HepG2 (cell line): ENCODE results near the gene MACROD2. TPM values are rescaled to one million over a fixed set of nuclear protein-coding genes. Genes with fewer than 3 reads are reported as not detected.

Experiments used
- ATAC-seq: fragments of 200-7000 bp; cut with Tn5 transposase; 3 replicates; pipeline ENCODE4 v1.9.1; 2020; ENCODE audit warnings: mild to moderate bottlenecking, moderate library complexity
- BruUV-seq: library from RNA; stranded (reverse); fragments of 400-500 nt; replicated peaks from 2 replicates; lab custom pipeline; 2021; lab: Mats Ljungman, UMichigan
- CTCF ChIA-PET: fragments of 300-600 bp; formaldehyde crosslinking; extraction: SDS; loops from one replicate; lab custom pipeline; 2021; ENCODE audit warnings: low total read pairs, inconsistent platforms, low intra/inter-chr PET ratio; lab: Yijun Ruan, JAX
- POLR2A ChIA-PET: fragments of 350-600 bp; sonication (Branson Sonifier 250); formaldehyde crosslinking; loops from one replicate; lab custom pipeline; 2020; ENCODE audit warnings: antibody characterized with exemption, inconsistent platforms; lab: Yijun Ruan, JAX
- DNase-seq: peaks from one replicate; pipeline ENCODE4 v3.0.0-alpha.2; 2015; ENCODE audit warnings: low spot score
- FAIRE-seq: peaks from 3 replicates; lab custom pipeline; 2011; peaks lifted over from hg19 to GRCh38; lab: Jason Lieb, UNC
- H2AFZ ChIP-seq: one replicate; pipeline ENCODE4 v1.6.1; 2011; ENCODE audit warnings: low read length, inconsistent platforms
- H3K27ac ChIP-seq: fragments of 300-600 bp; 3 replicates; pipeline ENCODE4 v1.8.0; 2011; ENCODE audit warnings: mixed run types, mild to moderate bottlenecking, mixed read lengths, low read length, inconsistent platforms; ENCODE audit not compliant: insufficient read depth; ENCODE audit errors: extremely low read length
- H3K27me3 ChIP-seq, 2 experiments: fragments of 200-600 bp in 1 of 2; 2 replicates in 1 of 2; 3 replicates in 1 of 2; pipeline versions ENCODE4 v1.6.0 to v1.8.0; 2011; ENCODE audit warnings: low read length in 2 of 2, mild to moderate bottlenecking in 2 of 2, moderate library complexity in 2 of 2, inconsistent platforms in 1 of 2; ENCODE audit not compliant: insufficient read depth in 2 of 2, control insufficient read depth in 1 of 2
- H3K36me3 ChIP-seq, 2 experiments: fragments of 200-600 bp in 1 of 2; replicated peaks in 1 of 2; 2 replicates in 1 of 2; 3 replicates in 1 of 2; pipeline versions ENCODE4 v1.5.1 to v1.8.0; 2011; ENCODE audit warnings: low read length in 2 of 2, inconsistent platforms in 1 of 2; ENCODE audit not compliant: insufficient read depth in 2 of 2, control insufficient read depth in 1 of 2
- H3K4me1 ChIP-seq: 2 replicates; pipeline ENCODE4 v1.5.1; 2012; ENCODE audit warnings: low read length, inconsistent platforms; ENCODE audit not compliant: insufficient read depth
- H3K4me2 ChIP-seq: 2 replicates; pipeline ENCODE4 v1.6.0; 2011; ENCODE audit warnings: low read depth, low read length, inconsistent platforms
- H3K4me3 ChIP-seq, 3 experiments: fragments of 200-600 bp in 1 of 3; sonication (generic), shearing (Covaris generic) in 1 of 3; replicated peaks in 1 of 3; 2 replicates each; pipeline ENCODE4 v1.5.1; 2011 to 2016; ENCODE audit warnings: low read length in 3 of 3, inconsistent platforms in 2 of 3, low read depth in 2 of 3, mild to moderate bottlenecking in 2 of 3, control low read depth in 1 of 3, mixed read lengths in 1 of 3; ENCODE audit not compliant: insufficient read depth in 1 of 3
- H3K79me2 ChIP-seq: one replicate; pipeline ENCODE4 v1.6.1; 2011; ENCODE audit warnings: low read length, inconsistent platforms; ENCODE audit not compliant: insufficient read depth
- H3K9ac ChIP-seq: 2 replicates; pipeline ENCODE4 v1.6.0; 2011; ENCODE audit warnings: mild to moderate bottlenecking, low read depth, low read length, inconsistent platforms; ENCODE audit not compliant: insufficient read depth
- H3K9me3 ChIP-seq: 2 replicates; pipeline ENCODE4 v1.5.1; 2012; ENCODE audit warnings: mild to moderate bottlenecking, low read length
- H4K20me1 ChIP-seq: 2 replicates; pipeline ENCODE4 v1.6.0; 2011; ENCODE audit warnings: inconsistent platforms, mild to moderate bottlenecking, low read length, moderate library complexity; ENCODE audit not compliant: insufficient read depth
- ISX ChIP-seq: sonication (generic); formaldehyde crosslinking; conservative IDR thresholded peaks from 2 replicates; pipeline ENCODE4 v1.5.0; 2020; ENCODE audit warnings: missing genetic modification reagents
- NFE2 ChIP-seq: sonication (generic); formaldehyde crosslinking; IDR thresholded peaks from 2 replicates; pipeline ENCODE4 v1.4.0; 2020; ENCODE audit warnings: missing genetic modification reagents
- NRL ChIP-seq: sonication (generic); formaldehyde crosslinking; IDR thresholded peaks from 2 replicates; pipeline ENCODE4 v1.5.0; 2020; ENCODE audit warnings: missing genetic modification reagents, mild to moderate bottlenecking, moderate library complexity, borderline replicate concordance
- TCF12 ChIP-seq, 2 experiments: fragments of 450-650 bp in 1 of 2; sonication (generic) in 1 of 2; formaldehyde crosslinking in 1 of 2; IDR thresholded peaks; 2 replicates each; pipeline versions ENCODE4 v1.6.1 to v1.8.0; 2017 to 2022; ENCODE audit warnings: antibody characterized with exemption in 1 of 2, mild to moderate bottlenecking in 1 of 2, missing genetic modification reagents in 1 of 2, moderate library complexity in 1 of 2
- TERF1 ChIP-seq: sonication (generic); formaldehyde crosslinking; IDR thresholded peaks from 2 replicates; pipeline ENCODE4 v1.8.0; 2022; ENCODE audit warnings: mild to moderate bottlenecking, missing genetic modification reagents, moderate library complexity
- ZNF142 ChIP-seq: sonication (generic); formaldehyde crosslinking; IDR thresholded peaks from 2 replicates; pipeline ENCODE4 v1.4.0; 2020; ENCODE audit warnings: missing genetic modification reagents
- ZNF329 ChIP-seq: sonication (generic); formaldehyde crosslinking; IDR thresholded peaks from 2 replicates; pipeline ENCODE4 v1.9.0; 2021; ENCODE audit warnings: low read depth, mild to moderate bottlenecking, missing genetic modification reagents
- ZNF484 ChIP-seq: sonication (generic); formaldehyde crosslinking; IDR thresholded peaks from 2 replicates; pipeline ENCODE4 v1.5.1; 2020; ENCODE audit warnings: mild to moderate bottlenecking, low read depth, missing genetic modification reagents, borderline replicate concordance
- ZSCAN12 ChIP-seq: sonication (generic); formaldehyde crosslinking; IDR thresholded peaks from 2 replicates; pipeline ENCODE4 v1.9.0; 2021; ENCODE audit warnings: mild to moderate bottlenecking, missing genetic modification reagents
- WGBS: methylation state at CpG from one replicate; pipeline ENCODE4 v1.1.6; 2017; ENCODE audit warnings: low lambda C conversion rate; 5-methylcytosine and 5-hydroxymethylcytosine counted together
- in situ Hi-C: cut with HindIII; loops from 2 replicates; pipeline ENCODE4 v1.10.0; 2017; ENCODE audit warnings: low pct_unique_long_range_greater_than_20kb; ENCODE audit not compliant: extremely low pct_ligation_motif_present
- intact Hi-C: fragments of 100-400 bp; cut with micrococcal nuclease; formaldehyde crosslinking; loops from one replicate; pipeline ENCODE4 v1.10.0; 2022; ENCODE audit not compliant: unreplicated experiment
- polyA plus RNA-seq, 8 experiments: library from polyadenylated mRNA; depleted of rRNA in 3 of 8; stranded (reverse) in 7 of 8; unstranded in 1 of 8; fragments of >200 nt; fragmentation: Illumina TruSeq in 4 of 8; extraction: Trizol in 4 of 8; gene quantifications; 2 replicates each; pipeline versions ENCODE4 v1.2.1 to v1.2.3, GENCODE V29; 2011 to 2016; ENCODE audit warnings: low read depth in 4 of 8, missing spikeins in 1 of 8, mixed read lengths in 1 of 8; ENCODE audit not compliant: insufficient read depth in 1 of 8
- total RNA-seq, 5 experiments: library from RNA; depleted of rRNA; stranded (reverse); fragments of >200 nt; fragmentation: Illumina TruSeq; extraction: Trizol; gene quantifications; 2 replicates each; pipeline ENCODE4 v1.2.3, GENCODE V29; 2016; ENCODE audit warnings: low read depth in 1 of 5

The MACROD2 gene
- total and polyA plus RNA-seq, 2 of the 13 experiments (the other 11 are each of a cell fraction or from before 2014, with no cell fraction given) = 0.13 to 0.51 TPM

GRCh38 chr20:14384416-14385175 lies 389.3 kb downstream of the MACROD2 start:
- ChIA-PET POLR2A (no interaction called here), CTCF (no interaction called here)
- H3K4me1 ChIP-seq = no peaks in the 10 kb centered on the region
- BruUV-seq = no TSS peak
- FAIRE-seq (no peak), DNase-seq (no peak), ATAC-seq (no peak)
- intact Hi-C loops (no loop called here), in situ Hi-C loops (no loop called here)
- no peak overlapping the region for H3K4me3 ChIP-seq
- H3K9ac ChIP-seq = no peak overlapping the region
- H3K27me3 ChIP-seq = no peaks in the 10 kb centered on the region
- no peak overlapping the region for H3K4me2 ChIP-seq
- no peak for TF ChIP-seq ZNF484 (CRISPR knock-in tag)
- TF ChIP-seq ZSCAN12 (CRISPR knock-in tag) = no peak
- no peak for TF ChIP-seq ZNF329
- TF ChIP-seq TCF12 (IDR thresholded peaks at IDR 0.05) = no peak
- TF ChIP-seq TCF12 (CRISPR knock-in tag; IDR thresholded peaks at IDR 0.05) = no peak
- TF ChIP-seq TERF1 = no peak
- TF ChIP-seq NRL (CRISPR knock-in tag) = no peak
- TF ChIP-seq ISX (CRISPR knock-in tag) = no peak
- no peak for TF ChIP-seq ZNF142 (CRISPR knock-in tag)
- TF ChIP-seq NFE2 (CRISPR knock-in tag) = no peak
- H2AFZ ChIP-seq = no peak overlapping the region
- WGBS = 0% methylated on average over 1 of the region's 1 CpG
- H3K27ac ChIP-seq = no peak overlapping the region
- H3K79me2 ChIP-seq = no peaks in the 10 kb centered on the region
- H4K20me1 ChIP-seq = no peaks in the 10 kb centered on the region
- peaks cover 18% of the 10 kb centered on the region; the same call in 1 of the 2 replicates for H3K9me3 ChIP-seq
- no peaks in the 10 kb centered on the region for H3K36me3 ChIP-seq
